H9 (cell line): ENCODE data around the gene SPOP. TPM values are rescaled to one million over a fixed set of nuclear protein-coding genes. Genes with fewer than 3 reads are reported as not detected.

ENCODE experiments used
- DNase-seq: peaks from one replicate; pipeline ENCODE4 v3.0.0-alpha.2; 2017
- H2AFZ ChIP-seq: one replicate; pipeline ENCODE4 v1.6.1; 2013; ENCODE audit warnings: mild to moderate bottlenecking, low read length, control low read depth, moderate library complexity
- H2AK5ac ChIP-seq: 2 replicates; pipeline ENCODE4 v1.6.1; 2013; ENCODE audit warnings: low read length, control low read depth, mixed read lengths; ENCODE audit not compliant: insufficient read length
- H2BK120ac ChIP-seq: one replicate; pipeline ENCODE4 v1.6.1; 2013; ENCODE audit warnings: low read depth, mild to moderate bottlenecking, low read length, control low read depth, inconsistent platforms; ENCODE audit not compliant: poor library complexity, severe bottlenecking
- H2BK12ac ChIP-seq: 2 replicates; pipeline ENCODE4 v1.6.1; 2013; ENCODE audit warnings: low read length, control low read depth, mixed read lengths, low read depth; ENCODE audit not compliant: insufficient read length
- H2BK15ac ChIP-seq: 2 replicates; pipeline ENCODE4 v1.6.1; 2013; ENCODE audit warnings: low read depth, low read length, control low read depth
- H2BK20ac ChIP-seq: one replicate; pipeline ENCODE4 v1.6.1; 2013; ENCODE audit warnings: low read depth, mild to moderate bottlenecking, low read length, control low read depth, inconsistent platforms; ENCODE audit not compliant: poor library complexity, severe bottlenecking
- H2BK5ac ChIP-seq: 2 replicates; pipeline ENCODE4 v1.6.1; 2013; ENCODE audit warnings: low read length, control low read depth, mixed read lengths; ENCODE audit not compliant: insufficient read length
- H3K14ac ChIP-seq: 2 replicates; pipeline ENCODE4 v1.6.1; 2013; ENCODE audit warnings: low read length, control low read depth; ENCODE audit not compliant: insufficient read depth
- H3K18ac ChIP-seq: 2 replicates; pipeline ENCODE4 v1.6.1; 2013; ENCODE audit warnings: low read depth, mild to moderate bottlenecking, mixed read lengths, low read length, control low read depth; ENCODE audit not compliant: insufficient read length
- H3K23ac ChIP-seq: 2 replicates; pipeline ENCODE4 v1.6.1; 2013; ENCODE audit warnings: low read length, control low read depth, mixed read lengths, low read depth; ENCODE audit not compliant: insufficient read length
- H3K23me2 ChIP-seq: 2 replicates; pipeline ENCODE4 v1.6.1; 2013; ENCODE audit warnings: low read depth, mild to moderate bottlenecking, mixed read lengths, low read length, control low read depth; ENCODE audit not compliant: insufficient read length, poor library complexity, severe bottlenecking
- H3K27ac ChIP-seq: 2 replicates; pipeline ENCODE4 v1.5.1; 2013; ENCODE audit warnings: low read length, control low read depth, mixed read lengths, low read depth; ENCODE audit not compliant: insufficient read length
- H3K27me3 ChIP-seq: 2 replicates; pipeline ENCODE4 v1.6.1; 2013; ENCODE audit warnings: low read length, control low read depth, inconsistent platforms; ENCODE audit not compliant: insufficient read depth
- H3K4ac ChIP-seq: 2 replicates; pipeline ENCODE4 v1.6.1; 2013; ENCODE audit warnings: low read depth, mild to moderate bottlenecking, control low read depth, inconsistent platforms, low read length, moderate library complexity
- H3K4me1 ChIP-seq: 2 replicates; pipeline ENCODE4 v1.6.1; 2013; ENCODE audit warnings: low read length, control low read depth, inconsistent platforms; ENCODE audit not compliant: insufficient read depth
- H3K4me2 ChIP-seq: 2 replicates; pipeline ENCODE4 v1.6.1; 2013; ENCODE audit warnings: low read length, control low read depth, mixed read lengths; ENCODE audit not compliant: insufficient read length, insufficient read depth
- H3K56ac ChIP-seq: 2 replicates; pipeline ENCODE4 v1.6.1; 2013; ENCODE audit warnings: low read depth, mild to moderate bottlenecking, mixed read lengths, low read length, control low read depth; ENCODE audit not compliant: insufficient read length
- H3K79me1 ChIP-seq: 2 replicates; pipeline ENCODE4 v1.6.1; 2013; ENCODE audit warnings: low read depth, mild to moderate bottlenecking, moderate library complexity, low read length, control low read depth, inconsistent platforms; ENCODE audit not compliant: insufficient read depth, poor library complexity, severe bottlenecking
- H3K79me2 ChIP-seq: 2 replicates; pipeline ENCODE4 v1.6.1; 2013; ENCODE audit warnings: low read length, control low read depth, inconsistent platforms; ENCODE audit not compliant: insufficient read depth
- H3K9ac ChIP-seq: 2 replicates; pipeline ENCODE4 v1.6.1; 2013; ENCODE audit warnings: low read length, control low read depth, mixed read lengths; ENCODE audit not compliant: insufficient read length; ENCODE audit errors: extremely low read depth
- H3K9me3 ChIP-seq: one replicate; pipeline ENCODE4 v1.6.1; 2013; ENCODE audit warnings: low read depth, low read length, inconsistent platforms; ENCODE audit not compliant: control insufficient read depth
- H3T11ph ChIP-seq: one replicate; pipeline ENCODE4 v1.6.1; 2013; ENCODE audit warnings: mild to moderate bottlenecking, low read length, control low read depth, inconsistent platforms
- H4K20me1 ChIP-seq: one replicate; pipeline ENCODE4 v1.6.1; 2013; ENCODE audit not compliant: control insufficient read depth, insufficient read length, insufficient read depth
- H4K5ac ChIP-seq: 2 replicates; pipeline ENCODE4 v1.6.1; 2013; ENCODE audit warnings: low read depth, mild to moderate bottlenecking, mixed read lengths, low read length, control low read depth; ENCODE audit not compliant: insufficient read length
- H4K8ac ChIP-seq: replicated peaks from 2 replicates; pipeline ENCODE4 v1.6.1; 2013; ENCODE audit warnings: low read length, control low read depth, mixed read lengths, low read depth; ENCODE audit not compliant: insufficient read length
- H4K91ac ChIP-seq: 2 replicates; pipeline ENCODE4 v1.6.1; 2013; ENCODE audit warnings: low read depth, mild to moderate bottlenecking, moderate library complexity, mixed read lengths, low read length, control low read depth; ENCODE audit not compliant: insufficient read length
- H3K27ac Mint-ChIP-seq, 3 experiments: 2 replicates in 2 of 3; 3 replicates in 1 of 3; pipeline ENCODE4 v1.8.0; 2020 to 2021; ENCODE audit warnings: mixed read lengths in 3 of 3, mild to moderate bottlenecking in 1 of 3, moderate library complexity in 1 of 3
- H3K27me3 Mint-ChIP-seq: 2 replicates; pipeline ENCODE4 v1.8.0; 2021; ENCODE audit warnings: low read depth, mild to moderate bottlenecking, moderate library complexity, mixed read lengths
- H3K36me3 Mint-ChIP-seq, 3 experiments: 2 replicates in 2 of 3; 3 replicates in 1 of 3; pipeline ENCODE4 v1.8.0; 2020 to 2021; ENCODE audit warnings: low read depth in 3 of 3, mixed read lengths in 3 of 3; ENCODE audit not compliant: insufficient read depth in 1 of 3
- H3K4me1 Mint-ChIP-seq, 2 experiments: 2 replicates each; pipeline ENCODE4 v1.8.0; 2020; ENCODE audit warnings: mixed read lengths in 2 of 2
- H3K4me3 Mint-ChIP-seq, 2 experiments: 2 replicates in 1 of 2; 3 replicates in 1 of 2; pipeline ENCODE4 v1.8.0; 2020 to 2021; ENCODE audit warnings: mild to moderate bottlenecking in 2 of 2, mixed read lengths in 2 of 2, moderate library complexity in 1 of 2
- H3K9me3 Mint-ChIP-seq, 2 experiments: 2 replicates in 1 of 2; 3 replicates in 1 of 2; pipeline ENCODE4 v1.8.0; 2020; ENCODE audit warnings: mild to moderate bottlenecking in 2 of 2, mixed read lengths in 2 of 2, moderate library complexity in 1 of 2
- CTCF ChIP-seq: fragments of 200-600 bp; sonication (generic); conservative IDR thresholded peaks from 3 replicates; pipeline ENCODE4 v1.8.0; 2021; ENCODE audit warnings: antibody characterized with exemption, mild to moderate bottlenecking
- WGBS: extraction: QIAGEN DNeasy Blood & Tissue Kit; methylation state at CpG from one replicate; pipeline ENCODE4 v1.1.7; 2013; ENCODE audit warnings: missing lambda C conversion rate, low lambda C conversion rate, mixed read lengths; ENCODE audit not compliant: insufficient read length; ENCODE audit errors: extremely low coverage; 5-methylcytosine and 5-hydroxymethylcytosine counted together
- total RNA-seq: library from RNA; stranded (reverse); gene quantifications from 2 replicates; pipeline ENCODE4 v1.2.1, GENCODE V29; 2021

The SPOP gene
- total RNA-seq, 1 experiment from 2014 or later: 33.7 TPM

- no peaks in the 10 kb centered on the region for H3K9me3 Mint-ChIP-seq
- Histone ChIP-seq H3K4me1 (no peaks in the 10 kb centered on the region), H3K18ac (peak within 1 kb of the TSS; percentile 88), H3K27me3 (no peaks in the 10 kb centered on the region), H3K4me2 (peak within 1 kb of the TSS; percentile 94), H4K8ac (no peak within 1 kb of the TSS), H4K91ac (no peak within 1 kb of the TSS), H3K23ac (no peak within 1 kb of the TSS), H2AK5ac (no peak within 1 kb of the TSS), H3K27ac (no peak within 1 kb of the TSS), H3K56ac (no peak within 1 kb of the TSS), H2BK5ac (no peak within 1 kb of the TSS), H2BK120ac (no peak within 1 kb of the TSS), H3K4ac (no peak within 1 kb of the TSS; the same call in 1 of the 2 replicates), H3K9me3 (no peaks in the 10 kb centered on the region), H2AFZ (no peak within 1 kb of the TSS), H4K20me1 (no peaks in the 10 kb centered on the region), H3K79me1 (no peaks in the 10 kb centered on the region), H3K9ac (peak within 1 kb of the TSS; percentile 71), H3T11ph (no peak within 1 kb of the TSS), H2BK20ac (no peak within 1 kb of the TSS), H3K79me2 (peaks cover 3% of the 10 kb centered on the region; the same call in 1 of the 2 replicates), H3K14ac (peak within 1 kb of the TSS; percentile 94), H4K5ac (no peak within 1 kb of the TSS), H2BK12ac (no peak within 1 kb of the TSS), H3K23me2 (peaks cover 4% of the 10 kb centered on the region), H2BK15ac (no peak within 1 kb of the TSS)
- no peaks in the 10 kb centered on the region for H3K27me3 Mint-ChIP-seq
- H3K4me3 Mint-ChIP-seq: peak within 1 kb of the TSS; percentile 89 to 94
- TF ChIP-seq CTCF: peak; percentile 82
- H3K36me3 Mint-ChIP-seq: peaks cover 14 to 38% (median 33%) of the 10 kb centered on the region in 3 experiments; a peak in 5 of 7 replicates
- peaks cover 10 to 14% of the 10 kb centered on the region in 2 experiments for H3K4me1 Mint-ChIP-seq
- no CpG with 5 or more reads among the region's 53 CpGs for WGBS
- DNase-seq: peak; percentile 100
- H3K27ac Mint-ChIP-seq: peak within 1 kb of the TSS; percentile 99 to 100 (median 100)
Observed at GRCh38 chr17:49707608-49708514, 30.0 kb upstream of the SPOP start, which contains the start of gene SLC35B1. Gene SLC35B1, minus strand, starts transcription at chr17:49707964. Its CDS starts 131 bp downstream, at chr17:49707833.
